Right lobe of liver (tissue), 4 donors: ENCODE measurements around the gene CRTAC1.

Experiments used
- POLR2A ChIP-seq: fragments of 450-650 bp; IDR thresholded peaks from one replicate; pipeline ENCODE4 v1.6.1; 2017; ENCODE audit warnings: antibody characterized with exemption, mild to moderate bottlenecking
- TF ChIP-seq, protein P1 (sequence below), 4 donors: fragments of 200-600 bp in 3 of 4; fragments of 450-650 bp in 1 of 4; IDR thresholded peaks; one replicate each; pipeline versions ENCODE4 v1.5.1 to v1.8.0; 2016 to 2022; ENCODE audit warnings: antibody characterized with exemption in 4 of 4, mild to moderate bottlenecking in 2 of 4
- donor health status: DM: no; HTN: no; CAD: no.
- donor health status: DM: no; HTN: no; CAD: no.
- donor health status: DM: no; HTN: yes; CAD: no.

DNA sequence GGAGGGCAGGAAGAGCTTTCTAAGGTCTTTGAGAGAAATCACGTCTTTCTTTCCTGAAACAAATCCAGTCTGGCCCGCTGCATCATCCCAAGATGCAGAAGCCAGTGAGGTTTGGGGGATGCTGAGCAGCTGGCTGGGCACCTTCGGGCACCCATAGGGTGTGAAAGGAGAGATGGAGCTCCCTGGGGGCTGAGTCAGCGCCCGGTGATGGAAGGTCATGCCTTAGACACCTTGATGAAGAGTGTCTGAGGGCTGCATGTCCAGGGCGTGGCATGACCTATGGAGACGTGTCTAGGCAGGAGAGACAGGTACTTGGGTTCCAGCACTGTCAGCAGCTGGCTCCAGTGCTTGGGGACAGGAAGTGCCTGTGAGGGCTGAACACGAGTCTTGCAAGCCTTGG lies 92.5 kb downstream of the CRTAC1 start:
- TF ChIP-seq, protein P1, sequence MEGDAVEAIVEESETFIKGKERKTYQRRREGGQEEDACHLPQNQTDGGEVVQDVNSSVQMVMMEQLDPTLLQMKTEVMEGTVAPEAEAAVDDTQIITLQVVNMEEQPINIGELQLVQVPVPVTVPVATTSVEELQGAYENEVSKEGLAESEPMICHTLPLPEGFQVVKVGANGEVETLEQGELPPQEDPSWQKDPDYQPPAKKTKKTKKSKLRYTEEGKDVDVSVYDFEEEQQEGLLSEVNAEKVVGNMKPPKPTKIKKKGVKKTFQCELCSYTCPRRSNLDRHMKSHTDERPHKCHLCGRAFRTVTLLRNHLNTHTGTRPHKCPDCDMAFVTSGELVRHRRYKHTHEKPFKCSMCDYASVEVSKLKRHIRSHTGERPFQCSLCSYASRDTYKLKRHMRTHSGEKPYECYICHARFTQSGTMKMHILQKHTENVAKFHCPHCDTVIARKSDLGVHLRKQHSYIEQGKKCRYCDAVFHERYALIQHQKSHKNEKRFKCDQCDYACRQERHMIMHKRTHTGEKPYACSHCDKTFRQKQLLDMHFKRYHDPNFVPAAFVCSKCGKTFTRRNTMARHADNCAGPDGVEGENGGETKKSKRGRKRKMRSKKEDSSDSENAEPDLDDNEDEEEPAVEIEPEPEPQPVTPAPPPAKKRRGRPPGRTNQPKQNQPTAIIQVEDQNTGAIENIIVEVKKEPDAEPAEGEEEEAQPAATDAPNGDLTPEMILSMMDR (IDR thresholded peaks at IDR 0.05) = no peak
- no peak for TF ChIP-seq POLR2A
